Measurements from ENCODE around the gene EHD3.

The EHD3 gene

GRCh38 chr2:31223026-31223425 lies 10.9 kb upstream of the EHD3 start:
- no peaks in the 10 kb centered on the region for H3K9me3 ChIP-seq (ENCODE audit: control insufficient read depth, low read length)
- H3K36me3 ChIP-seq (ENCODE audit: control insufficient read depth, insufficient read depth, low read length) = no peaks in the 10 kb centered on the region
- H3K27me3 ChIP-seq (replicated peaks; ENCODE audit: control insufficient read depth, insufficient read depth, low read length, poor library complexity, severe bottlenecking) = no peaks in the 10 kb centered on the region
- no peak overlapping the region for H3K4me3 ChIP-seq (ENCODE audit: insufficient read depth, low read depth, low read length, poor library complexity, severe bottlenecking)
- H3K27ac ChIP-seq (ENCODE audit: insufficient read depth, low read length, poor library complexity, severe bottlenecking) = no peak overlapping the region
- no peaks in the 10 kb centered on the region for H3K4me1 ChIP-seq (ENCODE audit: control insufficient read depth, insufficient read depth, low read length, poor library complexity, severe bottlenecking)
- no peak for DNase-seq

- no peaks in the 10 kb centered on the region for H3K4me1 ChIP-seq (ENCODE audit: control insufficient read depth, insufficient read depth, low read length, poor library complexity, severe bottlenecking)
Observed at GRCh38 chr2:31223749-31224148, 10.2 kb upstream of the EHD3 start.

GRCh38 chr2:31226266-31226665 lies 7.7 kb upstream of the EHD3 start:
- H3K27ac ChIP-seq (ENCODE audit: insufficient read depth, low read length, poor library complexity, severe bottlenecking) = no peak overlapping the region
- no peak overlapping the region for H3K4me3 ChIP-seq (ENCODE audit: insufficient read depth, low read depth, low read length, poor library complexity, severe bottlenecking)
- no peak for DNase-seq
- no peaks in the 10 kb centered on the region for H3K4me1 ChIP-seq (ENCODE audit: control insufficient read depth, insufficient read depth, low read length, poor library complexity, severe bottlenecking)
- no peaks in the 10 kb centered on the region for H3K27me3 ChIP-seq (replicated peaks; ENCODE audit: control insufficient read depth, insufficient read depth, low read length, poor library complexity, severe bottlenecking)
- H3K9me3 ChIP-seq (ENCODE audit: control insufficient read depth, low read length) = no peaks in the 10 kb centered on the region
- no peaks in the 10 kb centered on the region for H3K36me3 ChIP-seq (ENCODE audit: control insufficient read depth, insufficient read depth, low read length)

More at GRCh38 chr2:31223749-31224148, 10.2 kb upstream of the EHD3 start:
- DNase-seq = no peak
- Histone ChIP-seq H3K27me3 (replicated peaks; ENCODE audit: control insufficient read depth, insufficient read depth, low read length, poor library complexity, severe bottlenecking) (no peaks in the 10 kb centered on the region), H3K36me3 (ENCODE audit: control insufficient read depth, insufficient read depth, low read length) (no peaks in the 10 kb centered on the region), H3K4me3 (ENCODE audit: insufficient read depth, low read depth, low read length, poor library complexity, severe bottlenecking) (no peak overlapping the region), H3K27ac (ENCODE audit: insufficient read depth, low read length, poor library complexity, severe bottlenecking) (no peak overlapping the region), H3K9me3 (ENCODE audit: control insufficient read depth, low read length) (no peaks in the 10 kb centered on the region)

- Histone ChIP-seq H3K27ac (ENCODE audit: insufficient read depth, low read length, poor library complexity, severe bottlenecking) (no peak overlapping the region), H3K27me3 (replicated peaks; ENCODE audit: control insufficient read depth, insufficient read depth, low read length, poor library complexity, severe bottlenecking) (no peaks in the 10 kb centered on the region), H3K4me1 (ENCODE audit: control insufficient read depth, insufficient read depth, low read length, poor library complexity, severe bottlenecking) (no peaks in the 10 kb centered on the region), H3K36me3 (ENCODE audit: control insufficient read depth, insufficient read depth, low read length) (no peaks in the 10 kb centered on the region), H3K9me3 (ENCODE audit: control insufficient read depth, low read length) (no peaks in the 10 kb centered on the region), H3K4me3 (ENCODE audit: insufficient read depth, low read depth, low read length, poor library complexity, severe bottlenecking) (no peak overlapping the region)
- DNase-seq = no peak
Observed at GRCh38 chr2:31227110-31227509, 6.8 kb upstream of the EHD3 start.

GRCh38 chr2:31227711-31228125 lies 6.2 kb upstream of the EHD3 start:
- no peak overlapping the region for H3K27ac ChIP-seq (ENCODE audit: insufficient read depth, low read length, poor library complexity, severe bottlenecking)
- DNase-seq = no peak
- H3K9me3 ChIP-seq (ENCODE audit: control insufficient read depth, low read length) = no peaks in the 10 kb centered on the region
- no peaks in the 10 kb centered on the region for H3K27me3 ChIP-seq (replicated peaks; ENCODE audit: control insufficient read depth, insufficient read depth, low read length, poor library complexity, severe bottlenecking)
- H3K4me1 ChIP-seq (ENCODE audit: control insufficient read depth, insufficient read depth, low read length, poor library complexity, severe bottlenecking) = no peaks in the 10 kb centered on the region
- H3K36me3 ChIP-seq (ENCODE audit: control insufficient read depth, insufficient read depth, low read length) = no peaks in the 10 kb centered on the region
- no peak overlapping the region for H3K4me3 ChIP-seq (ENCODE audit: insufficient read depth, low read depth, low read length, poor library complexity, severe bottlenecking)

GRCh38 chr2:31228717-31229116 lies 5.2 kb upstream of the EHD3 start:
- H3K9me3 ChIP-seq (ENCODE audit: control insufficient read depth, low read length) = no peaks in the 10 kb centered on the region
- H3K4me1 ChIP-seq (ENCODE audit: control insufficient read depth, insufficient read depth, low read length, poor library complexity, severe bottlenecking) = peaks cover 5% of the 10 kb centered on the region
- no peak overlapping the region for H3K27ac ChIP-seq (ENCODE audit: insufficient read depth, low read length, poor library complexity, severe bottlenecking)
- DNase-seq = no peak
- no peak overlapping the region for H3K4me3 ChIP-seq (ENCODE audit: insufficient read depth, low read depth, low read length, poor library complexity, severe bottlenecking)
- H3K27me3 ChIP-seq (replicated peaks; ENCODE audit: control insufficient read depth, insufficient read depth, low read length, poor library complexity, severe bottlenecking) = no peaks in the 10 kb centered on the region
- H3K36me3 ChIP-seq (ENCODE audit: control insufficient read depth, insufficient read depth, low read length) = no peaks in the 10 kb centered on the region

GRCh38 chr2:31230751-31231150 lies 3.2 kb upstream of the EHD3 start:
- Histone ChIP-seq H3K9me3 (ENCODE audit: control insufficient read depth, low read length) (no peaks in the 10 kb centered on the region), H3K27ac (ENCODE audit: insufficient read depth, low read length, poor library complexity, severe bottlenecking) (no peak overlapping the region), H3K27me3 (replicated peaks; ENCODE audit: control insufficient read depth, insufficient read depth, low read length, poor library complexity, severe bottlenecking) (no peaks in the 10 kb centered on the region), H3K4me1 (ENCODE audit: control insufficient read depth, insufficient read depth, low read length, poor library complexity, severe bottlenecking) (peaks cover 5% of the 10 kb centered on the region), H3K36me3 (ENCODE audit: control insufficient read depth, insufficient read depth, low read length) (no peaks in the 10 kb centered on the region), H3K4me3 (ENCODE audit: insufficient read depth, low read depth, low read length, poor library complexity, severe bottlenecking) (no peak overlapping the region)
- no peak for DNase-seq

GRCh38 chr2:31231571-31232302 lies 2.2 kb upstream of the EHD3 start:
- H3K27me3 ChIP-seq (replicated peaks; ENCODE audit: control insufficient read depth, insufficient read depth, low read length, poor library complexity, severe bottlenecking) = no peaks in the 10 kb centered on the region
- H3K27ac ChIP-seq (ENCODE audit: insufficient read depth, low read length, poor library complexity, severe bottlenecking) = no peak overlapping the region
- peaks cover 5% of the 10 kb centered on the region for H3K4me1 ChIP-seq (ENCODE audit: control insufficient read depth, insufficient read depth, low read length, poor library complexity, severe bottlenecking)
- no peaks in the 10 kb centered on the region for H3K36me3 ChIP-seq (ENCODE audit: control insufficient read depth, insufficient read depth, low read length)
- no peak overlapping the region for H3K4me3 ChIP-seq (ENCODE audit: insufficient read depth, low read depth, low read length, poor library complexity, severe bottlenecking)
- DNase-seq = no peak
- H3K9me3 ChIP-seq (ENCODE audit: control insufficient read depth, low read length) = no peaks in the 10 kb centered on the region

- no peak for DNase-seq
- H3K27ac ChIP-seq (ENCODE audit: insufficient read depth, low read length, poor library complexity, severe bottlenecking) = no peak overlapping the region
- no peaks in the 10 kb centered on the region for H3K36me3 ChIP-seq (ENCODE audit: control insufficient read depth, insufficient read depth, low read length)
- no peak overlapping the region for H3K4me3 ChIP-seq (ENCODE audit: insufficient read depth, low read depth, low read length, poor library complexity, severe bottlenecking)
- H3K4me1 ChIP-seq (ENCODE audit: control insufficient read depth, insufficient read depth, low read length, poor library complexity, severe bottlenecking) = peaks cover 5% of the 10 kb centered on the region
- no peaks in the 10 kb centered on the region for H3K9me3 ChIP-seq (ENCODE audit: control insufficient read depth, low read length)
- H3K27me3 ChIP-seq (replicated peaks; ENCODE audit: control insufficient read depth, insufficient read depth, low read length, poor library complexity, severe bottlenecking) = no peaks in the 10 kb centered on the region
Observed at GRCh38 chr2:31232586-31232985, 1.4 kb upstream of the EHD3 start.

- Histone ChIP-seq H3K27ac (ENCODE audit: insufficient read depth, low read length, poor library complexity, severe bottlenecking) (no peak overlapping the region), H3K4me1 (ENCODE audit: control insufficient read depth, insufficient read depth, low read length, poor library complexity, severe bottlenecking) (peaks cover 5% of the 10 kb centered on the region), H3K9me3 (ENCODE audit: control insufficient read depth, low read length) (no peaks in the 10 kb centered on the region), H3K36me3 (ENCODE audit: control insufficient read depth, insufficient read depth, low read length) (no peaks in the 10 kb centered on the region), H3K4me3 (ENCODE audit: insufficient read depth, low read depth, low read length, poor library complexity, severe bottlenecking) (peak overlapping the region; percentile 80), H3K27me3 (replicated peaks; ENCODE audit: control insufficient read depth, insufficient read depth, low read length, poor library complexity, severe bottlenecking) (no peaks in the 10 kb centered on the region)
- DNase-seq = no peak
Observed at GRCh38 chr2:31233231-31233630, 721 bp upstream of the EHD3 start.
